Mucosa of descending colon (tissue), 3 donors: ENCODE data around the gene EVA1A. TPM values are rescaled to one million over a fixed set of nuclear protein-coding genes. Genes with fewer than 3 reads are reported as not detected.

Experiments
- ATAC-seq: fragments of 200-7000 bp; cut with Tn5 transposase; one replicate; pipeline ENCODE4 v1.9.1; 2020; ENCODE audit warnings: mild to moderate bottlenecking, moderate library complexity
- DNase-seq, 3 donors: peaks; one replicate each; pipeline ENCODE4 v3.0.0-alpha.2; 2020
- H3K36me3 ChIP-seq: fragments of 200-600 bp; one replicate; pipeline ENCODE4 v1.8.0; 2021; ENCODE audit warnings: low read depth, mild to moderate bottlenecking
- H3K4me1 ChIP-seq: fragments of 200-600 bp; one replicate; pipeline ENCODE4 v1.8.0; 2021; ENCODE audit warnings: low read depth, mild to moderate bottlenecking
- H3K4me3 ChIP-seq: fragments of 200-600 bp; one replicate; pipeline ENCODE4 v1.8.0; 2021; ENCODE audit warnings: mild to moderate bottlenecking
- H3K9me3 ChIP-seq: fragments of 200-600 bp; one replicate; pipeline ENCODE4 v1.8.0; 2021; ENCODE audit warnings: mild to moderate bottlenecking
- CTCF ChIP-seq: fragments of 200-600 bp; IDR thresholded peaks from one replicate; pipeline ENCODE4 v1.8.0; 2022; ENCODE audit warnings: antibody characterized with exemption, mild to moderate bottlenecking
- intact Hi-C, 2 donors: fragments of 100-400 bp; cut with DNase I in 1 of 2; cut with micrococcal nuclease in 1 of 2; formaldehyde crosslinking; loops; one replicate each; pipeline versions ENCODE4 v1.11.0 to v1.11.1; 2022; cut with DNase I, micrococcal nuclease
- total RNA-seq, 3 donors: library from RNA; stranded (reverse); fragmentation: NEBNext Ultra II Directional in 2 of 3; extraction: Animal tissue kit (Norgen Biotek cat#: 25700) in 2 of 3; gene quantifications; one replicate each; pipeline versions ENCODE4 v1.2.1 to v1.2.4, GENCODE V29; 2021 to 2023
- donor health status: DM: no; HTN: no; CAD: no; lungs with moderate emphysema.
- donor health status: DM: no; HTN: no; CAD: no.
- donor health status: DM: no; HTN: yes; CAD: no.

The EVA1A gene
- total RNA-seq, 3 donors from 2014 or later, result 0.72 to 1.3 TPM; not detected in 1

GRCh38 chr2:75533135-75533534, 27.6 kb downstream of the EVA1A start:
- no peak overlapping the region for H3K4me3 ChIP-seq
- no peaks in the 10 kb centered on the region for H3K9me3 ChIP-seq
- intact Hi-C loops, result no loop called here
- no peak for TF ChIP-seq CTCF
- no peaks in the 10 kb centered on the region for H3K4me1 ChIP-seq
- H3K36me3 ChIP-seq, result no peaks in the 10 kb centered on the region
- no peak for DNase-seq
- no peak for ATAC-seq

GRCh38 chr2:75532488-75532887, 28.3 kb downstream of the EVA1A start:
- Histone ChIP-seq H3K36me3 (no peaks in the 10 kb centered on the region), H3K4me1 (no peaks in the 10 kb centered on the region), H3K4me3 (no peak overlapping the region), H3K9me3 (no peaks in the 10 kb centered on the region)
- no peak for TF ChIP-seq CTCF
- intact Hi-C loops, result no loop called here
- DNase-seq, result no peak
- ATAC-seq, result no peak

- H3K4me3 ChIP-seq, result no peak overlapping the region
- no peak for DNase-seq
- intact Hi-C loops, result no loop called here
- H3K36me3 ChIP-seq, result no peaks in the 10 kb centered on the region
- H3K4me1 ChIP-seq, result no peaks in the 10 kb centered on the region
- TF ChIP-seq CTCF, result no peak
- no peak for ATAC-seq
- no peaks in the 10 kb centered on the region for H3K9me3 ChIP-seq
Measured at GRCh38 chr2:75528221-75528977, 32.3 kb downstream of the EVA1A start.

DNA sequence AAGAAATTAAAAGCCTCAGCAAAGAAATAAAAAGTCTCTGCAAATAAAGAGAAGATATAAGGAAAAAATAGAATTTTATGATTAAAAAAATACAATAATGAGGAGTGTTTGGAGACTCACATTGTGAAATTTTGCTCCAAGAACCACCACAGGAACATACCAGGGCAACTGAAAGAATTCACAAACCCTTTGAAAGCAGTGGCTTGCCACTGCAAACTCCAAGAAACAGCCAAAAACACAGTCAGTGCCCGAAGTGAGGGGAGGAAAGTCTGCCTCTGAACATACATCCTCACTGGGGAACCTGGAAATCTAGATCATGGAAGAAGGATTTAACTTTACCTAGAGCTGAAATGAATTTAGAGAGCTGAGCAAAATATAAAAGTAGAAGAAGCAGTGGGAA, 33.1 kb downstream of the EVA1A start:
- H3K36me3 ChIP-seq, result no peaks in the 10 kb centered on the region
- intact Hi-C loops, result no loop called here
- TF ChIP-seq CTCF, result no peak
- H3K9me3 ChIP-seq, result no peaks in the 10 kb centered on the region
- H3K4me3 ChIP-seq, result no peak overlapping the region
- DNase-seq (no peak), ATAC-seq (no peak)
- no peaks in the 10 kb centered on the region for H3K4me1 ChIP-seq

DNA sequence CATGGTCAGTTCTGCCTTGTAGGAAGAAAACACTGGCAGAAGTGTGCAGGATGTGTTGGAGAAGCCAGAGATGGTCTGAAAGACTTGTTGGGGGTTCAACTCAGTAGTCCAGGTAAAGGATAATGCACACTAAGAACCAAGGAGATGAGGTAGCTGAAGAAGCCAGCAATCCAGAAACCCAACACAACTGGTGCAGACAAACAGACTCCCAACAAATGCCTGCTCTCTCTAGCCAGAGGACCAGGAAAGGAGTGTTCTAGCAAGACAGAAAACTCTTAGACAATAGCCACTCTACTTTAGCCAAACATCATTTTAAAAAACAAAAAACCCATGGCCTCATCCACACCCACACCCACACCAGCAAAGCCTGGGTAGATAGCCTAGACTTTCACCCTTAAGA, 33.9 kb downstream of the EVA1A start:
- no peak overlapping the region for H3K4me3 ChIP-seq
- DNase-seq, result no peak
- no peaks in the 10 kb centered on the region for H3K4me1 ChIP-seq
- intact Hi-C loops, result no loop called here
- H3K9me3 ChIP-seq, result no peaks in the 10 kb centered on the region
- no peak for ATAC-seq
- TF ChIP-seq CTCF, result no peak
- no peaks in the 10 kb centered on the region for H3K36me3 ChIP-seq
